OCI-LY3 (cell line): Measurements from ENCODE around the gene NPEPL1.

Source experiments
- CTCF ChIP-seq: fragments of 200-600, 300-600 bp; sonication (generic); IDR thresholded peaks from 2 replicates; pipeline ENCODE4 v1.5.1; 2014; ENCODE audit warnings: antibody characterized with exemption, low read length, low read depth
- EZH2phosphoT487 ChIP-seq: fragments of 200-600 bp; shearing (Covaris generic); IDR thresholded peaks from 2 replicates; pipeline ENCODE4 v1.6.1; 2018; ENCODE audit warnings: antibody characterized with exemption, mixed run types, low read depth

- TF ChIP-seq CTCF (no peak), EZH2phosphoT487 (no peak)
These were observed 56.0 kb downstream of the NPEPL1 start for GRCh38 chr20:58748618-58749017.
